ENCODE data around the gene SMIM41. TPM values are rescaled to one million over a fixed set of nuclear protein-coding genes. Genes with fewer than 3 reads are reported as not detected.

Gene SMIM41
- total RNA-seq, 2 experiments from 2014 or later: not detected

- no peaks in the 10 kb centered on the region for H3K9me3 Mint-ChIP-seq (ENCODE audit: low read depth)
- no peak for ATAC-seq
- peaks cover 32% of the 10 kb centered on the region for H3K4me1 Mint-ChIP-seq
- H3K4me3 Mint-ChIP-seq: no peak overlapping the region
- CTCF ChIA-PET: interaction anchor here (1.1 to 6.6 kb wide), 2 partner anchors 10 to 29 kb away, joined by 4 to 56 read pairs; no protein-coding TSS in a partner anchor
- H3K27me3 Mint-ChIP-seq: peaks cover 4% of the 10 kb centered on the region
- DNase-seq: no peak
- H3K36me3 Mint-ChIP-seq: no peaks in the 10 kb centered on the region
- no peak overlapping the region for H3K27ac Mint-ChIP-seq
These were observed 25.2 kb upstream of the SMIM41 start for GRCh38 chr12:52054231-52054832.

GRCh38 chr12:52054833-52055730 is 24.4 kb upstream of the SMIM41 start:
- peaks cover 24% of the 10 kb centered on the region for H3K4me1 Mint-ChIP-seq
- DNase-seq: no peak
- H3K27me3 Mint-ChIP-seq: no peaks in the 10 kb centered on the region
- no peaks in the 10 kb centered on the region for H3K36me3 Mint-ChIP-seq
- CTCF ChIA-PET: interaction anchor here (1.1 to 6.6 kb wide), 2 partner anchors 9 to 29 kb away, joined by 4 to 56 read pairs; no protein-coding TSS in a partner anchor
- no peaks in the 10 kb centered on the region for H3K9me3 Mint-ChIP-seq (ENCODE audit: low read depth)
- no peak overlapping the region for H3K27ac Mint-ChIP-seq
- no peak for ATAC-seq
- no peak overlapping the region for H3K4me3 Mint-ChIP-seq

GRCh38 chr12:52055731-52056711 is 23.5 kb upstream of the SMIM41 start:
- ATAC-seq (no peak), DNase-seq (no peak)
- CTCF ChIA-PET: interaction anchor here (1.1 to 6.6 kb wide), 4 partner anchors 8 to 30 kb away, joined by 4 to 56 read pairs (median 4); no protein-coding TSS in a partner anchor
- no peaks in the 10 kb centered on the region for H3K36me3 Mint-ChIP-seq
- no peak overlapping the region for H3K27ac Mint-ChIP-seq
- peaks cover 19% of the 10 kb centered on the region for H3K4me1 Mint-ChIP-seq
- no peaks in the 10 kb centered on the region for H3K27me3 Mint-ChIP-seq
- no peaks in the 10 kb centered on the region for H3K9me3 Mint-ChIP-seq (ENCODE audit: low read depth)
- H3K4me3 Mint-ChIP-seq: no peak overlapping the region

GRCh38 chr12:52056801-52057637 is 22.5 kb upstream of the SMIM41 start:
- no peaks in the 10 kb centered on the region for H3K9me3 Mint-ChIP-seq (ENCODE audit: low read depth)
- no peak overlapping the region for H3K27ac Mint-ChIP-seq
- ATAC-seq (no peak), DNase-seq (no peak)
- H3K4me1 Mint-ChIP-seq: peaks cover 12% of the 10 kb centered on the region
- H3K27me3 Mint-ChIP-seq: no peaks in the 10 kb centered on the region
- CTCF ChIA-PET: interaction anchor here (1.2 to 1.3 kb wide), 2 partner anchors 11 to 31 kb away, joined by 4 to 5 read pairs; no protein-coding TSS in a partner anchor
- H3K36me3 Mint-ChIP-seq: no peaks in the 10 kb centered on the region
- H3K4me3 Mint-ChIP-seq: no peak overlapping the region

- no peak overlapping the region for H3K4me3 Mint-ChIP-seq
- H3K36me3 Mint-ChIP-seq: no peaks in the 10 kb centered on the region
- H3K27ac Mint-ChIP-seq: no peak overlapping the region
These were observed 21.6 kb upstream of the SMIM41 start for GRCh38 chr12:52057638-52058576.

GRCh38 chr12:52058631-52059361 is 20.7 kb upstream of the SMIM41 start:
- DNase-seq (no peak), ATAC-seq (no peak)
- H3K9me3 Mint-ChIP-seq (ENCODE audit: low read depth): no peaks in the 10 kb centered on the region
- CTCF ChIA-PET: interaction anchor here (1.1 to 16.2 kb wide), 2 partner anchors 9 to 31 kb away, joined by 5 to 404 read pairs; no protein-coding TSS in a partner anchor
- no peaks in the 10 kb centered on the region for H3K36me3 Mint-ChIP-seq
- H3K4me1 Mint-ChIP-seq: no peaks in the 10 kb centered on the region
- H3K27ac Mint-ChIP-seq: no peak overlapping the region
- no peaks in the 10 kb centered on the region for H3K27me3 Mint-ChIP-seq
- no peak overlapping the region for H3K4me3 Mint-ChIP-seq

More at GRCh38 chr12:52057638-52058576, 21.6 kb upstream of the SMIM41 start:
- no peak for ATAC-seq
- Mint-ChIP-seq H3K27me3 (no peaks in the 10 kb centered on the region), H3K4me1 (peaks cover 3% of the 10 kb centered on the region), H3K9me3 (ENCODE audit: low read depth) (no peaks in the 10 kb centered on the region)
- CTCF ChIA-PET: interaction anchor here (1.1 to 16.2 kb wide), 4 partner anchors 10 to 32 kb away, joined by 4 to 404 read pairs (median 5); no protein-coding TSS in a partner anchor
- DNase-seq: no peak

GRCh38 chr12:52059582-52060497 is 19.7 kb upstream of the SMIM41 start:
- no peaks in the 10 kb centered on the region for H3K27me3 Mint-ChIP-seq
- no peaks in the 10 kb centered on the region for H3K9me3 Mint-ChIP-seq (ENCODE audit: low read depth)
- CTCF ChIA-PET: interaction anchor here (1.1 to 16.2 kb wide), 2 partner anchors 8 to 32 kb away, joined by 5 to 404 read pairs; no protein-coding TSS in a partner anchor
- no peaks in the 10 kb centered on the region for H3K4me1 Mint-ChIP-seq
- H3K27ac Mint-ChIP-seq: peak overlapping the region; percentile 56
- no peak overlapping the region for H3K4me3 Mint-ChIP-seq
- no peaks in the 10 kb centered on the region for H3K36me3 Mint-ChIP-seq
- DNase-seq (no peak), ATAC-seq (no peak)

GRCh38 chr12:52060498-52061177 is 18.9 kb upstream of the SMIM41 start:
- Mint-ChIP-seq H3K36me3 (no peaks in the 10 kb centered on the region), H3K27me3 (no peaks in the 10 kb centered on the region), H3K9me3 (ENCODE audit: low read depth) (no peaks in the 10 kb centered on the region), H3K4me3 (no peak overlapping the region), H3K4me1 (peaks cover 2% of the 10 kb centered on the region), H3K27ac (no peak overlapping the region)
- DNase-seq: no peak
- CTCF ChIA-PET: interaction anchor here (1.2 to 16.2 kb wide), 4 partner anchors 9 to 33 kb away, joined by 3 to 404 read pairs (median 4); partner anchors contain the start of genes ATG101 and NR4A1
- ATAC-seq: no peak

GRCh38 chr12:52061470-52062166 is 17.9 kb upstream of the SMIM41 start:
- no peaks in the 10 kb centered on the region for H3K36me3 Mint-ChIP-seq
- H3K4me1 Mint-ChIP-seq: peaks cover 9% of the 10 kb centered on the region
- H3K27ac Mint-ChIP-seq: no peak overlapping the region
- no peak overlapping the region for H3K4me3 Mint-ChIP-seq
- ATAC-seq: no peak
- CTCF ChIA-PET: interaction anchor here (1.2 to 16.2 kb wide), 5 partner anchors 8 to 34 kb away, joined by 3 to 404 read pairs (median 3); partner anchors contain the start of genes ATG101 and NR4A1
- no peaks in the 10 kb centered on the region for H3K27me3 Mint-ChIP-seq
- H3K9me3 Mint-ChIP-seq (ENCODE audit: low read depth): no peaks in the 10 kb centered on the region
- DNase-seq: no peak

Measured in activated CD8-positive, alpha-beta memory T cell treated with anti-CD3 and anti-CD28 coated beads, Interleukin-2, amount 10 ng/mL, durations not matched to agents 7 days and 5 days (primary cell).